ENCODE results near the gene RFPL4AL1. TPM values are rescaled to one million over a fixed set of nuclear protein-coding genes. Genes with fewer than 3 reads are reported as not detected.
"Not testable (repeated sequence)": the region's sequence is repeated elsewhere in the genome, so short reads cannot be mapped to it uniquely, and the experiment has no call there.

The RFPL4AL1 gene
- total and polyA plus RNA-seq, 12 donors: not detected

- intact Hi-C loops (cut with DNase I): no loop called here
- no peaks in the 10 kb centered on the region for H3K36me3 ChIP-seq (replicated peaks in 1 of 2)
- no peaks in the 10 kb centered on the region for H3K4me1 ChIP-seq (replicated peaks in 1 of 2)
- TF ChIP-seq POLR2A (IDR thresholded peaks at IDR 0.05) (no peak), CTCF (IDR thresholded peaks at IDR 0.05) (no peak)
- H3K9me3 ChIP-seq (replicated peaks in 1 of 3): no peaks in the 10 kb centered on the region
- H3K4me3 ChIP-seq: no peak within 1 kb of the TSS
- H3K27me3 ChIP-seq: no peaks in the 10 kb centered on the region
- WGBS, 4 donors: 70 to 89% (median 84%) methylated on average over 3 of the region's 3 CpGs
- H3K27ac ChIP-seq: no peak within 1 kb of the TSS
- DNase-seq: no peak
Observed at GRCh38 chr19:55738302-55738701, 30.6 kb upstream of the RFPL4AL1 start, which contains the start of gene NLRP9. Gene NLRP9 (minus strand): TSS chr19:55738402. CDS start chr19:55738374, 28 bp downstream.

GRCh38 chr19:55750715-55751114, 18.2 kb upstream of the RFPL4AL1 start:
- intact Hi-C loops (cut with DNase I): no loop called here
- Histone ChIP-seq H3K27ac (no peak overlapping the region), H3K27me3 (no peaks in the 10 kb centered on the region), H3K4me1 (replicated peaks in 1 of 2) (no peaks in the 10 kb centered on the region), H3K9me3 (replicated peaks in 1 of 3) (no peaks in the 10 kb centered on the region), H3K4me3 (no peak overlapping the region), H3K36me3 (replicated peaks in 1 of 2) (no peaks in the 10 kb centered on the region)
- no peak for TF ChIP-seq POLR2A (IDR thresholded peaks at IDR 0.05)
- TF ChIP-seq CTCF (IDR thresholded peaks at IDR 0.05): no peak
- WGBS, 4 donors: 76 to 85% (median 81%) methylated on average over 6 of the region's 6 CpGs
- no peak for DNase-seq

GRCh38 chr19:55753401-55753800, 15.5 kb upstream of the RFPL4AL1 start:
- no peaks in the 10 kb centered on the region for H3K36me3 ChIP-seq (replicated peaks in 1 of 2)
- H3K9me3 ChIP-seq (replicated peaks in 1 of 3): no peaks in the 10 kb centered on the region
- no peak for TF ChIP-seq CTCF (IDR thresholded peaks at IDR 0.05)
- TF ChIP-seq POLR2A (IDR thresholded peaks at IDR 0.05): no peak
- DNase-seq: no peak
- intact Hi-C loops (cut with DNase I): no loop called here
- no peak overlapping the region for H3K27ac ChIP-seq
- H3K27me3 ChIP-seq: no peaks in the 10 kb centered on the region
- H3K4me3 ChIP-seq: no peak overlapping the region
- WGBS, 4 donors: 60 to 71% (median 64%) methylated on average over 3 of the region's 3 CpGs
- no peaks in the 10 kb centered on the region for H3K4me1 ChIP-seq (replicated peaks in 1 of 2)

GRCh38 chr19:55756808-55757207, 12.1 kb upstream of the RFPL4AL1 start:
- H3K4me1 ChIP-seq (replicated peaks in 1 of 2); H3K4me3 ChIP-seq; H3K27me3 ChIP-seq; H3K9me3 ChIP-seq (replicated peaks in 1 of 3); intact Hi-C loops (cut with DNase I); H3K27ac ChIP-seq; DNase-seq; H3K36me3 ChIP-seq (replicated peaks in 1 of 2): not testable (repeated sequence)
- 64 to 78% (median 75%) methylated on average over 4 of the region's 4 CpGs for WGBS, 4 donors

- 70 to 79% (median 75%) methylated on average over 2 to 3 of the region's 3 CpGs for WGBS, 4 donors
- H3K27ac ChIP-seq; H3K9me3 ChIP-seq (replicated peaks in 1 of 3); H3K36me3 ChIP-seq (replicated peaks in 1 of 2); H3K4me1 ChIP-seq (replicated peaks in 1 of 2); H3K27me3 ChIP-seq; DNase-seq; intact Hi-C loops (cut with DNase I); H3K4me3 ChIP-seq: not testable (repeated sequence)
Observed at GRCh38 chr19:55758797-55759196, 10.1 kb upstream of the RFPL4AL1 start, which contains the start of gene RFPL4A. Gene RFPL4A (plus strand): TSS chr19:55759097. CDS start chr19:55761801, 2,704 bp downstream.

All from adrenal gland (tissue), 12 donors.